KMS-11 (cell line): Measurements from ENCODE around the gene PAX9.

Experiments used
- H2AFZ ChIP-seq: fragments of 200-600 bp; sonication (generic); 2 replicates; pipeline ENCODE4 v1.6.1; 2016; ENCODE audit warnings: antibody characterized with exemption, mixed run types, low read depth
- H3K27ac ChIP-seq: fragments of 200-600 bp; sonication (generic); 2 replicates; pipeline ENCODE4 v1.6.1; 2016; ENCODE audit warnings: mild to moderate bottlenecking, mixed run types
- H3K27me3 ChIP-seq: fragments of 200-600 bp; sonication (generic); 2 replicates; pipeline ENCODE4 v1.6.1; 2017; ENCODE audit warnings: mild to moderate bottlenecking, low read depth, mixed run types, moderate library complexity; ENCODE audit not compliant: insufficient read depth
- H3K36me3 ChIP-seq: fragments of 200-600 bp; sonication (generic); 2 replicates; pipeline ENCODE4 v1.6.1; 2017; ENCODE audit warnings: mild to moderate bottlenecking, mixed run types; ENCODE audit not compliant: insufficient read depth
- H3K4me1 ChIP-seq: fragments of 200-600 bp; sonication (generic); 2 replicates; pipeline ENCODE4 v1.6.1; 2016; ENCODE audit warnings: mild to moderate bottlenecking, low read depth, mixed run types; ENCODE audit not compliant: poor library complexity, severe bottlenecking
- H3K4me2 ChIP-seq: fragments of 200-600 bp; sonication (generic); 2 replicates; pipeline ENCODE4 v1.7.0; 2016; ENCODE audit warnings: mild to moderate bottlenecking, mixed run types
- H3K4me3 ChIP-seq: fragments of 200-600 bp; sonication (generic); IDR thresholded peaks from 2 replicates; pipeline ENCODE4 v1.6.1; 2017; ENCODE audit warnings: low read depth, low read length, mixed read lengths; ENCODE audit not compliant: insufficient read depth
- H3K79me2 ChIP-seq: fragments of 200-600 bp; sonication (generic); 2 replicates; pipeline ENCODE4 v1.6.1; 2016; ENCODE audit warnings: low read depth, mixed run types; ENCODE audit not compliant: insufficient read depth
- H3K9ac ChIP-seq: fragments of 200-600 bp; sonication (generic); 2 replicates; pipeline ENCODE4 v1.6.1; 2016; ENCODE audit warnings: mild to moderate bottlenecking, mixed run types
- H4K20me1 ChIP-seq: fragments of 200-600 bp; sonication (generic); 2 replicates; pipeline ENCODE4 v1.6.1; 2016; ENCODE audit warnings: mild to moderate bottlenecking, mixed run types; ENCODE audit not compliant: insufficient read depth
- CTCF ChIP-seq: fragments of 200-600 bp; sonication (generic); conservative IDR thresholded peaks from 2 replicates; pipeline ENCODE4 v1.6.1; 2017; ENCODE audit warnings: low read depth, mild to moderate bottlenecking, antibody characterized with exemption, low read length, moderate library complexity, mixed read lengths

The PAX9 gene

GRCh38 chr14:36667679-36668078, 6.0 kb downstream of the PAX9 start:
- Histone ChIP-seq H3K79me2 (no peaks in the 10 kb centered on the region), H3K36me3 (no peaks in the 10 kb centered on the region), H2AFZ (no peak overlapping the region), H3K4me3 (no peak overlapping the region), H3K9ac (no peak overlapping the region), H3K27me3 (no peaks in the 10 kb centered on the region), H3K4me2 (no peak overlapping the region), H3K4me1 (no peaks in the 10 kb centered on the region), H4K20me1 (no peaks in the 10 kb centered on the region), H3K27ac (no peak overlapping the region)
- no peak for TF ChIP-seq CTCF

- Histone ChIP-seq H3K4me2 (no peak overlapping the region), H3K4me1 (no peaks in the 10 kb centered on the region), H2AFZ (no peak overlapping the region), H4K20me1 (no peaks in the 10 kb centered on the region), H3K4me3 (no peak overlapping the region), H3K27ac (no peak overlapping the region), H3K36me3 (no peaks in the 10 kb centered on the region), H3K9ac (no peak overlapping the region), H3K79me2 (no peaks in the 10 kb centered on the region), H3K27me3 (no peaks in the 10 kb centered on the region)
- TF ChIP-seq CTCF: no peak
These were observed 9.5 kb downstream of the PAX9 start for GRCh38 chr14:36671149-36671548.

GRCh38 chr14:36672095-36672494, 10.4 kb downstream of the PAX9 start:
- no peaks in the 10 kb centered on the region for H3K79me2 ChIP-seq
- no peak for TF ChIP-seq CTCF
- no peak overlapping the region for H2AFZ ChIP-seq
- no peak overlapping the region for H3K9ac ChIP-seq
- no peaks in the 10 kb centered on the region for H3K27me3 ChIP-seq
- no peak overlapping the region for H3K4me2 ChIP-seq
- H3K27ac ChIP-seq: no peak overlapping the region
- no peaks in the 10 kb centered on the region for H3K4me1 ChIP-seq
- no peaks in the 10 kb centered on the region for H4K20me1 ChIP-seq
- H3K4me3 ChIP-seq: no peak overlapping the region
- H3K36me3 ChIP-seq: no peaks in the 10 kb centered on the region

- TF ChIP-seq CTCF: no peak
- no peaks in the 10 kb centered on the region for H3K79me2 ChIP-seq
- no peak overlapping the region for H2AFZ ChIP-seq
- H3K36me3 ChIP-seq: no peaks in the 10 kb centered on the region
- H3K27me3 ChIP-seq: no peaks in the 10 kb centered on the region
- H3K27ac ChIP-seq: no peak overlapping the region
- H3K4me3 ChIP-seq: no peak overlapping the region
- no peak overlapping the region for H3K4me2 ChIP-seq
- no peaks in the 10 kb centered on the region for H3K4me1 ChIP-seq
- no peaks in the 10 kb centered on the region for H4K20me1 ChIP-seq
- no peak overlapping the region for H3K9ac ChIP-seq
These were observed 13.0 kb downstream of the PAX9 start for GRCh38 chr14:36674659-36675058.

GRCh38 chr14:36675581-36675980, 13.9 kb downstream of the PAX9 start:
- no peak for TF ChIP-seq CTCF
- no peak overlapping the region for H3K4me2 ChIP-seq

More at GRCh38 chr14:36675581-36675980, 13.9 kb downstream of the PAX9 start:
- Histone ChIP-seq H3K27ac (no peak overlapping the region), H3K27me3 (no peaks in the 10 kb centered on the region), H4K20me1 (no peaks in the 10 kb centered on the region), H2AFZ (no peak overlapping the region), H3K36me3 (no peaks in the 10 kb centered on the region), H3K4me1 (no peaks in the 10 kb centered on the region), H3K79me2 (no peaks in the 10 kb centered on the region), H3K4me3 (no peak overlapping the region), H3K9ac (no peak overlapping the region)
